ENCODE results near the gene CREB3.

DNA sequence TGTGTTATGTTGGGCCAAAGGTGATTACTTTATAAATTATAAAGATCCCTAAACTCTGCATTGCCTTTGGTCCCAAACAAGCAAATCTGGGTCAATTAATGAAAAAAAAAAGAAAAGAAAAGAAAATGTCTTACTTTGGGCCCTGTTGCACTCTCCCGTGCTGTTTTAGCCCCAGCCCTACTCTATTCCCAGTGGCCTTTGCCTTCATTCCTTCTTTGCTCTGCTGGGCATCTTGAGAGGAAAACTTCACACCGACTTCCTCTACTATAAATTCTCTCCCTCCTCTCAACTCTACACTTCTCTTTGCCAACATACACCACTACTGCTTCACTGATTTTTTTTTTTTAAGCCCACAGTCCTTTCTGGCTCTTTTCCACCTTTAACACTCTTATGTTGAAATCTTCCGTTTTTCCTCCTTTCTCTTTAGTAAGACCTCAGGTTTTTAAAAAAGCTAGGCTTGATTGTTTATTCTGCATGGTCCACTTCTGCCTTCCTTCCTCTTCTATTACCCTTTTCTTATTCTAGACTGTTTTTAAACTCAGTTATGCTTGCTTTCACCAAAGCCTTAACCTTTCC, 26.1 kb downstream of the CREB3 start:
- TF ChIP-seq POLR2A (IDR thresholded peaks at IDR 0.05; ENCODE audit: extremely low read depth, insufficient read length) (no peak), CTCF (IDR thresholded peaks at IDR 0.05; ENCODE audit: low read depth, low read length) (no peak), MAX (IDR thresholded peaks at IDR 0.05; ENCODE audit: low read depth, low read length) (no peak)
